Activated naive CD4-positive, alpha-beta T cell treated with anti-CD3 and anti-CD28 coated beads, Interleukin-2, amount 50 U/mL, for 72 hours (primary cell): ENCODE measurements around the gene KCNJ6. TPM values are rescaled to one million over a fixed set of nuclear protein-coding genes. Genes with fewer than 3 reads are reported as not detected.

ENCODE experiments used
- ATAC-seq, 2 donors: fragments of 150-1000 bp; cut with Tn5 transposase; 2 replicates each; pipeline ENCODE4 v1.10.0; 2021; ENCODE audit warnings: mild to moderate bottlenecking in 2 of 2, moderate library complexity in 2 of 2
- DNase-seq, 2 donors: peaks; one replicate each; pipeline ENCODE4 v3.0.0; 2021 to 2022; ENCODE audit warnings: low spot score in 2 of 2
- H3K27ac Mint-ChIP-seq, 2 donors: one replicate each; pipeline ENCODE4 v1.8.0; 2022; ENCODE audit warnings: mild to moderate bottlenecking in 2 of 2, mixed read lengths in 2 of 2
- H3K36me3 Mint-ChIP-seq, 2 donors: one replicate each; pipeline ENCODE4 v1.8.0; 2022; ENCODE audit warnings: mixed read lengths in 2 of 2
- H3K9me3 Mint-ChIP-seq, 2 donors: one replicate each; pipeline ENCODE4 v1.8.0; 2022; ENCODE audit warnings: mixed read lengths in 2 of 2
- total RNA-seq, 2 donors: library from RNA; stranded (reverse); gene quantifications; one replicate each; pipeline ENCODE4 v1.2.3, GENCODE V29; 2022

The KCNJ6 gene
- total RNA-seq, 2 donors from 2014 or later = not detected

- no peak for ATAC-seq
- Mint-ChIP-seq H3K9me3 (peaks cover 12 to 14% of the 10 kb centered on the region in 2 donors), H3K36me3 (peaks cover 0 to 5% of the 10 kb centered on the region in 2 donors), H3K27ac (no peak overlapping the region)
- no peak for DNase-seq
Observed at GRCh38 chr21:37808261-37808660, 108.0 kb downstream of the KCNJ6 start.

- Mint-ChIP-seq H3K9me3 (peaks cover 3 to 4% of the 10 kb centered on the region in 2 donors), H3K36me3 (no peaks in the 10 kb centered on the region), H3K27ac (no peak overlapping the region)
- no peak for ATAC-seq
- DNase-seq = no peak
Observed at GRCh38 chr21:37805266-37805665, 111.0 kb downstream of the KCNJ6 start.

GRCh38 chr21:37804001-37804400 lies 112.3 kb downstream of the KCNJ6 start:
- DNase-seq (no peak), ATAC-seq (no peak)
- Mint-ChIP-seq H3K9me3 (peaks cover 3 to 4% of the 10 kb centered on the region in 2 donors), H3K27ac (no peak overlapping the region), H3K36me3 (no peaks in the 10 kb centered on the region)

GRCh38 chr21:37803101-37803651 lies 113.1 kb downstream of the KCNJ6 start:
- DNase-seq = no peak
- Mint-ChIP-seq H3K27ac (no peak overlapping the region), H3K9me3 (peaks cover 3 to 4% of the 10 kb centered on the region in 2 donors), H3K36me3 (no peaks in the 10 kb centered on the region)
- no peak for ATAC-seq

GRCh38 chr21:37800456-37801061 lies 115.7 kb downstream of the KCNJ6 start:
- Mint-ChIP-seq H3K27ac (no peak overlapping the region), H3K36me3 (no peaks in the 10 kb centered on the region), H3K9me3 (peaks cover 3% of the 10 kb centered on the region in 2 donors)
- DNase-seq (no peak), ATAC-seq (no peak)

GRCh38 chr21:37800057-37800455 lies 116.2 kb downstream of the KCNJ6 start:
- no peaks in the 10 kb centered on the region for H3K36me3 Mint-ChIP-seq
- no peak overlapping the region for H3K27ac Mint-ChIP-seq
- DNase-seq (no peak), ATAC-seq (no peak)
- H3K9me3 Mint-ChIP-seq = peaks cover 0 to 3% of the 10 kb centered on the region in 2 donors

GRCh38 chr21:37799211-37800056 lies 116.8 kb downstream of the KCNJ6 start:
- no peak for DNase-seq
- Mint-ChIP-seq H3K9me3 (no peaks in the 10 kb centered on the region), H3K27ac (no peak overlapping the region), H3K36me3 (no peaks in the 10 kb centered on the region)
- ATAC-seq = no peak

- Mint-ChIP-seq H3K27ac (no peak overlapping the region), H3K36me3 (no peaks in the 10 kb centered on the region), H3K9me3 (no peaks in the 10 kb centered on the region)
- ATAC-seq (peak; percentile 44 to 52), DNase-seq (no peak)
Observed at GRCh38 chr21:37797403-37797802, 118.9 kb downstream of the KCNJ6 start.

GRCh38 chr21:37796011-37796410 lies 120.2 kb downstream of the KCNJ6 start:
- no peaks in the 10 kb centered on the region for H3K36me3 Mint-ChIP-seq
- no peaks in the 10 kb centered on the region for H3K9me3 Mint-ChIP-seq
- H3K27ac Mint-ChIP-seq = peak overlapping the region in 1 of 2 donors; percentile 36
- DNase-seq = no peak
- no peak for ATAC-seq

GRCh38 chr21:37793660-37794059 lies 122.6 kb downstream of the KCNJ6 start:
- Mint-ChIP-seq H3K36me3 (no peaks in the 10 kb centered on the region), H3K9me3 (no peaks in the 10 kb centered on the region), H3K27ac (no peak overlapping the region)
- ATAC-seq (no peak), DNase-seq (no peak)

GRCh38 chr21:37792046-37792445 lies 124.2 kb downstream of the KCNJ6 start:
- no peak for ATAC-seq
- no peak for DNase-seq
- H3K27ac Mint-ChIP-seq = no peak overlapping the region
- peaks cover 0 to 4% of the 10 kb centered on the region in 2 donors for H3K9me3 Mint-ChIP-seq
- no peaks in the 10 kb centered on the region for H3K36me3 Mint-ChIP-seq

GRCh38 chr21:37790905-37791304 lies 125.4 kb downstream of the KCNJ6 start:
- Mint-ChIP-seq H3K36me3 (no peaks in the 10 kb centered on the region), H3K27ac (no peak overlapping the region), H3K9me3 (peaks cover 0 to 4% of the 10 kb centered on the region in 2 donors)
- DNase-seq (no peak), ATAC-seq (no peak)

- H3K9me3 Mint-ChIP-seq = peaks cover 0 to 4% of the 10 kb centered on the region in 2 donors
- DNase-seq (no peak), ATAC-seq (no peak)
- no peak overlapping the region for H3K27ac Mint-ChIP-seq
- no peaks in the 10 kb centered on the region for H3K36me3 Mint-ChIP-seq
Observed at GRCh38 chr21:37788503-37788902, 127.8 kb downstream of the KCNJ6 start.

- ATAC-seq = no peak
- no peaks in the 10 kb centered on the region for H3K36me3 Mint-ChIP-seq
- H3K9me3 Mint-ChIP-seq = peaks cover 0 to 9% of the 10 kb centered on the region in 2 donors
- no peak for DNase-seq
- no peak overlapping the region for H3K27ac Mint-ChIP-seq
Observed at GRCh38 chr21:37787456-37787855, 128.8 kb downstream of the KCNJ6 start.

- Mint-ChIP-seq H3K27ac (no peak overlapping the region), H3K9me3 (peaks cover 0 to 15% of the 10 kb centered on the region in 2 donors), H3K36me3 (no peaks in the 10 kb centered on the region)
- DNase-seq (no peak), ATAC-seq (no peak)
Observed at GRCh38 chr21:37784591-37785318, 131.5 kb downstream of the KCNJ6 start.

- H3K27ac Mint-ChIP-seq = no peak overlapping the region
Observed at GRCh38 chr21:37783016-37783415, 133.2 kb downstream of the KCNJ6 start.

More at GRCh38 chr21:37783016-37783415, 133.2 kb downstream of the KCNJ6 start:
- Mint-ChIP-seq H3K36me3 (no peaks in the 10 kb centered on the region), H3K9me3 (peaks cover 0 to 10% of the 10 kb centered on the region in 2 donors)
- DNase-seq (no peak), ATAC-seq (no peak)
